Measurements from ENCODE around the gene DCLK1.

DCLK1 gene

GRCh38 chr13:35856084-35856483 is 275.1 kb downstream of the DCLK1 start:
- no peak for DNase-seq

- DNase-seq: no peak
Observed at GRCh38 chr13:35855531-35856019, 275.6 kb downstream of the DCLK1 start.

GRCh38 chr13:35854286-35854685 is 276.9 kb downstream of the DCLK1 start:
- no peak for DNase-seq

GRCh38 chr13:35851881-35852280 is 279.3 kb downstream of the DCLK1 start:
- no peak for DNase-seq

GRCh38 chr13:35851356-35851755 is 279.8 kb downstream of the DCLK1 start:
- DNase-seq: no peak

GRCh38 chr13:35850569-35850968 is 280.6 kb downstream of the DCLK1 start:
- DNase-seq: no peak

GRCh38 chr13:35849256-35849644 is 281.9 kb downstream of the DCLK1 start:
- no peak for DNase-seq

GRCh38 chr13:35848336-35849255 is 282.6 kb downstream of the DCLK1 start:
- no peak for DNase-seq

GRCh38 chr13:35843272-35843671 is 287.9 kb downstream of the DCLK1 start:
- DNase-seq: no peak

- no peak for DNase-seq
Observed at GRCh38 chr13:35841060-35841521, 290.1 kb downstream of the DCLK1 start.

GRCh38 chr13:35839806-35840205 is 291.4 kb downstream of the DCLK1 start:
- DNase-seq: no peak

GRCh38 chr13:35838356-35838755 is 292.8 kb downstream of the DCLK1 start:
- no peak for DNase-seq

- no peak for DNase-seq
Observed at GRCh38 chr13:35836446-35836845, 294.7 kb downstream of the DCLK1 start.

- no peak for DNase-seq
Observed at GRCh38 chr13:35835989-35836388, 295.2 kb downstream of the DCLK1 start.

GRCh38 chr13:35833608-35834275 is 297.4 kb downstream of the DCLK1 start:
- no peak for DNase-seq

GRCh38 chr13:35833031-35833430 is 298.2 kb downstream of the DCLK1 start:
- no peak for DNase-seq

- no peak for DNase-seq
Observed at GRCh38 chr13:35832551-35832950, 298.6 kb downstream of the DCLK1 start.

- no peak for DNase-seq
Observed at GRCh38 chr13:35830850-35831450, 300.2 kb downstream of the DCLK1 start.

GRCh38 chr13:35826626-35827254 is 304.4 kb downstream of the DCLK1 start:
- DNase-seq: no peak

GRCh38 chr13:35824825-35825224 is 306.4 kb downstream of the DCLK1 start:
- no peak for DNase-seq

GRCh38 chr13:35824395-35824794 is 306.8 kb downstream of the DCLK1 start:
- DNase-seq: no peak

- DNase-seq: no peak
Observed at GRCh38 chr13:35822666-35823065, 308.5 kb downstream of the DCLK1 start.

- no peak for DNase-seq
Observed at GRCh38 chr13:35818633-35819067, 312.5 kb downstream of the DCLK1 start.

Measured in T-helper 9 cell (primary cell).